HG02763 (cell line): Measurements from ENCODE around the gene ST3GAL4.
"Not testable (repeated sequence)": the region's sequence is repeated elsewhere in the genome, so short reads cannot be mapped to it uniquely, and the experiment has no call there.

Experiments
- ATAC-seq: cut with Tn5 transposase; IDR thresholded peaks from one replicate; pipeline ENCODE4 v1.9.1; 2021; ENCODE audit warnings: mild to moderate bottlenecking, moderate library complexity; ENCODE audit not compliant: unreplicated experiment

ST3GAL4 gene

DNA sequence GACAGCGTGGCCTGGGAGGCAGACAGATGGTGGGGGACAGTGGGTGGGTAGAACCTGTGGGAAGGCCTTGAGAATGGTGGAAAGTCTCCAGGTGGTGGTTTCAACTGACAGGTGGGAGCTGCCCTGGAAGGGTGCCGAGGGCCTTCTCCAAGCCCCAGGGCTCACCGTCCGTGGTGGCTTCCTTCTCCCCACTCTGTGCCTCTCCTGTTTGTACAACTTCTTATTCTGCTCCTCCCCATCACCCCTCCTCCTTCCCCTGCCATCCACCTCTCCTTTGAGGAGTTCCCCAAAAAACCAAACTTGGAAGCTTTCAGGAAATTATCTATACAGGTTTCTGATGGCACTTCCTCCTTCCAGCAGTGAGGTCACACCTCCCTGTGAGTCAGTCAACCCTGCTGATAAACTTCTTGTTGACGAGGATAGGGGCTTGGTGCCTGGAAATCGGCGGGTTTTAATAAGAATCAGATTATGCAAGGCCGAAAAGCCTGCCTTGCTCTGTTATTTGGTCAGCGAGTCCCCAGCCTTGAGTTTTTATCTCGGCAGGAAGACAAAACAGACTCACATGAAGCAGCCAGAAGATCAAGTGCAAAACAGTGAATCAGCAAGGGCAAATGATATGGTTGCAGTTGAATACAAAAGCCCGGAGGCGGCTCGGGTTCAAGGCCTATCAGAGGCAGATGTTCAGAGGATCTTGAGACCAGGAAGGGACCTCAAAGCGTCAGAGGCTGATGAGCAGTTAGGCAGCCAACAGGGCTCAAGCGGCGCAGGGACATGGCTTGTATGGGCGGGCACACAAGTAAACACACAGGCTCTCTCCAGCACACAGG, 9.5 kb upstream of the ST3GAL4 start:
- ATAC-seq = no peak

DNA sequence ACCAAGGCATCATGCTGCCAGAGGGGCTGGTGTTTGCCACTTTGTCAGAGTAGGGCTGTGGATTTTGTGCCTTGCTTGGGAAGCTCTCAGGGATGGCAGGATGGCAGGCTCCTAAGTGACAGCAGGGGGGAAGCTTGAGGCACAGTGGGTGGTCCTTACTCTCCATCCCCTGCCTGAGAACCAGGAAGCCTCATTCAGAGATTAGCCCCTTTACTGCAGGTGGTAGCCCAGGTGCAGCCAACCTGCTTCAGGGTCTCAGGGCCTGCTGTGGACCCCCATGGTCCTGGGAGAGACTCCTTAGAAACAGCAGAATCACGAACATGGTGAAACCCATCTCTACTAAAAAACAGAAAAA, 8.9 kb upstream of the ST3GAL4 start:
- ATAC-seq = no peak

DNA sequence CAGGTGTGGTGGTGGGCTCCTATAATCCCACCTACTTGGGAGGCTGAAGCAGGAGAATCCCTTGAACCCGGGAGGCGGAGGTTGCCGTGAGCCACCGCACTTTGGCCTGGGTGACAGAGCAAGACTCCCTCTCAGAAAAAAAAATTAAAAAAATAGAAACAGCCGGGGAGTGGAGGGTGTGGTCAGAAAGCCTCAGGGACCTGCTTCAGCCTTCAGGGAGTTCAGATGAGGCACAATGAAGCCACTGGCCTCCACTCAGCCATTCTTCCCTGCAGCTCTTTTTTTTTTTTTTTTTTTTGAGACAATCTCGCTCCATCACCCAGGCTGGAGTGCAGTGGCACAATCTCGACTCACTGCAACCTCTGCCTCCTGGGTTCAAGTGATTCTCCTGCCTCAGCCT, 8.5 kb upstream of the ST3GAL4 start:
- not testable (repeated sequence) for ATAC-seq

DNA sequence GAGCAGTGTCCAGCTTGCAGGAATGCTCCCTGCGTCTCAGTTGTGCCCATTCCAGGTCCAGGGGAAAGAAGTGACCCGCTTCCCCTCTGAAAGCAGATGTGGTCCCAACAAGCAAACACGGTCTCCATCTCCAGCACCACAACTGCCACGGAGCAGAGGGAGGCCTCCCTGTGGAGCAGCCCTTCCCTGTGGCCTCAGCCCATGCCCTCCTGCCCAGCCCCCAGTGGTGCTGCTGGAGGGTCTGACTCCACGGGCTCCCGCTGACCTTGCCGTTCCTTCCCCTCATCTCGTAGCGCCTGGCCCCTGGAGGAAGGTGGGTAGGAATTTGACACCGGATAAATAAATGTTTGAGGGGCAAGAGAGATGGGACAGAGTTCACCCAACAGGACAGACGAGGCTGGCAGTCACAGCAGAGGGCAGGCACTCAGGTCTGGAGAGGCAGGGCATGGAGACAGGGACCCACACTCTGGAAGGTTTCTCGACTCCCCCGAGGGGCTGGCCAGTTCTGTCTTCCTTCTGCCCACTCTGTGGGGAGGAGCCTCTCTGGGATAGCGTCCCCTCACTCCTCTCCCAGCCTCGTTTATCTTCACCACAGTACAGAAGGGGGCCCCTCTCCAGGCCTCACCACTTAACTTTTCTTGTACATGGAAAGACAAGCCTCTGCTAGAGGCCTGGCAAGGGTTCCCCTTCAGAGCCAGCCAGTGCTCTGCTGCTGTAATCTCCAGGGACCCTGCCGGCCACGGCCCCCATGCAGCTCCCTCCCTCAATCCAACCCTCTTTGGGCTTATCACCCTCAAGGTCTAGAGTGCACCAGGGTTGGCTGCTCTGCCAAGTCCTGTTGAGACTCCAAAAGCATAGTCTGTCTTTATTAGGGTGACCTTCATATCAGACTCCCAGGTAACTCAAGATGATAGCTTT, 7.5 kb upstream of the ST3GAL4 start:
- ATAC-seq = no peak

DNA sequence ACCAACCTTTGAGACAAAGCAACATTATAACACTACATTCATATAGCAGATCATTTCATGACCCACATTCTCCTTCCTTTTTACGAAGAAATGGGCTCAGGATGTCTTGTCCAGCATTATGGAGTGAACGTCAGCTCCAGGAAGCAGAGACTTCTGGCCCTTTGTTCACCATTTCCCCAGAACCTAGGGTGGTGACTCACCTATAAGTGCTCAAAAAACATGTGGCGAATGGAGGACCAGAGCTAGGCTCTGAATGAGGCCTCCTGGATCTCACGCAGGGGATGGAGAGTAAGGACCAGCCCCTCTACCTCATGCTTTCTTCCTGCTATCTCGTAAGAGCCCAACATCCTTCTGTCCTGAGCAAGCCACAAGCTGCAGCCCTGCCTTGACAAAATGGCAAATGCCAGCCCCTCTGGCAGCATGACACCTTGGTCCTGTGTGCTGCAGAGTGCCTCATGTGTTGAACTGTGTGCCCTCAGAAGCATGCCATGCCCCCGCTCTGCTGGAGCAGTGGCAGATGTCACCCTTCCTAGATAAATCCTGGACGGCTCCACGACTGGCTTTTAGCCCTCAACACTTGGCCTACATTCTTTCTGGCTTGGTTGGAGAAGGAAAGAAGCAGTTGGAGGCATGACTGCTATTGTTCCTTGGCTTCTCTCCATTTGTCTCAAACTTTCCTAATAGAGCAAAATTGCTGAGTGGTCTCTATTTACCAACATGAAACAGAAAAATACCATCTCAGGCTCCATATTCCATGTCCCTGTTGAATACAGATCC, 6.5 kb upstream of the ST3GAL4 start:
- ATAC-seq = no peak

DNA sequence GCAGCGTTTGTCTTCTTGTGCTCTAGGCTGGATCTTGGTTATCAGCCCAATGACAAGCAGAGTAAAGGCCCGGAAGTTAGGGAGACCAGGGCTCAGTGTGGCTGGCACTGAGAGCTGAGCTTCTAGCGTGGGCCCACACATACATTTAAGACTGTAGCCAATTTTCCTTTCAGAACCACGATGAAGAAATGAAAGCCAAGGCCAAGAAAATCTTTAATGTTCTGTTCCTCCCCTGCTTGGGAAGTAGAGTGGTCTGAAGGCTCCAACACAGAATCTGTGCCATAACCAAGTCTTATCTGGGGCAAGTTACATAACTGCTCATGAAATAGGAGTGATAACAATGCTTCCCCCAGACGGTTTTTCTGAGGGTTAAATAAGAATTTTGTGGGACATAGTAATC, 4.7 kb upstream of the ST3GAL4 start:
- ATAC-seq = no peak

DNA sequence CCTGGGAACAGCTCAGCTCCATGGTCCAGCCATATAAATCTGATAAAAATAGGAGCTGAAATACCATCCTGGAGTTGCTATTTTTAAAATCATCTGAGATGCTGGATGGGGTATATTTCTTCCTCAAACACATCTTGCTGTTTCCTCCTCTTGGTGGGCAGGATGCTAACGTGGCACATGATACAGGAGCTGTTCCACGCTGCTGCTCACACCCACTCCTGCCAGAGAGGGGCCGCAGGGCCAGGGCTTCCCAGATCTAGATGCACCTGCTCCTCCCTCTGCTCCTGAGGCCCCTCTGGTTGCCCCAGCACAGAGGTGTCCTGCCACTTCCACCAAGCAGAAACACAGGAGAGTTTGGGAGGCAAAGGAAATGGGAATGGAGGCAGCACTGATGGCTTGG, 3.3 kb upstream of the ST3GAL4 start:
- no peak for ATAC-seq

DNA sequence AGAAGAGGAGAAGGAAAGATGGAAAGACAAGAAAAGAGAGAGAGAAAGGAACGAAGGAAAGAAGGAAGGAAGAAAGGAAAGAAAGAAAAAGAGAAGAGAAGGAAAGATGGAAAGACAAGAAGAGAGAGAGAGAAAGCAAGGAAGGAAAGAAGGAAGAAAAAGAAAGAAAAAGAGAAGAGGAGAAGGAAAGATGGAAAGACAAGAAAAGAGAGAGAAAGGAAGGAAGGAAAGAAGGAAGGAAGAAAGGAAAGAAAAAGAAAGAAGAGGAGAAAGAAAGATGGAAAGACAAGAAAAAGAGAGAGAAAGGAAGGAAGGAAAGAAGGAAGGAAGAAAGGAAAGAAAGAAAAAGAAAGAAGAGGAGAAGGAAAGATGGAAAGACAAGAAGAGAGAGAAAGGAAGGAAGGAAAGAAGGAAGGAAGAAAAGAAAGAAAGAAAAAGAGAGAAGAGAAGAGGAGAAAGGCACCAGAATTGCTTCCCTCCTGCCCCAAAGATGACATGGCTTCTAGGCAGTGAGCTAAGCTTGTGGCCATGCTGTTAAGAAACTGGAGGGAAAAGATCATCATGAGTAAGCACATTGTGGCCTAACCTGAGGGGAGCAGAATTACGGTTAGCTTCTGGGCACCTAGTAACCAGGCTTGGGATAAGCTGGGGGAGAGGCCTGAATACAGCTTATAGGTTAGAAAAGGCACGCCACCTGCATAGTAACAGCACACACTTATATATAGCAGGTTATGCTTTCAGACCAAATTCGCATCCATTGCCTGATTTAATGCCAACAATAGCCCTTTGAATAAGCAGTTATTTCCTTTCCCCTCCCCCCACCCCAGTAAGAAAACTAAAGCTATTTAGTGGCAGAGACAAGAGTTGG, 2.3 kb upstream of the ST3GAL4 start:
- ATAC-seq = no peak

DNA sequence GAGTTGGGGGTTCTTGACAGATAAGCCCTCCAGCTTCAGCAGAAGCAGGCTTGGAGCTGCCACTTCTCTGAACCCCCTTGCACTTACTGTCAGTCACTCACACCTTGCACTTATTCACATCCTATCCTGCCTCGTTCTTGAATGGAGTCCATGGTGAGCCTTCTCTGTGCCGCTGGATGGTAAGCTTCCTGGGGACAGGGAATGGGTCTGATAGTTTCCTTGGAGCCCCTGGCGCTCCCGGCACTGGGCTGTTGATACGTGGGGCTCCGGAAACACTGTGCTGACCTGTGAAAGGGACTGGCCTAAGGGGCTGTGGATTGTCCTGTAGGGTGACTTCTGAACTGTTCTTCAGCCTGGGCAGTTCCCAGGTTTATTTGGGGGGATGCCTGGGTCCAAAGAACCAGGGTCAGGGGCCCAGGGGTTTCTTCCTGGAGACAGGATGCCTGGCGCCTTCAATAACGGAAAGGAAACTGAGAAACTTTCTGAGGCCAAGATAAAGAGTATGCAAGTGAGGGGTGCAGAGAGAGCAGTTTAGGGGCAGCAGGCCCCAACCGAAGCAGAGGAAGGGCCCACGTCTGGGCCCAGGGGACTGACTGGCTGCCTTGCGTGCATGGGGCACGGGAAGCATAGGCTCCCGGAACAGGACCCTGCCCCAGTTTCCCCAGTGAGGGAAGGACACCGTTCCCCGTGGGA, 709 bp upstream of the ST3GAL4 start:
- peak; percentile 34 for ATAC-seq

DNA sequence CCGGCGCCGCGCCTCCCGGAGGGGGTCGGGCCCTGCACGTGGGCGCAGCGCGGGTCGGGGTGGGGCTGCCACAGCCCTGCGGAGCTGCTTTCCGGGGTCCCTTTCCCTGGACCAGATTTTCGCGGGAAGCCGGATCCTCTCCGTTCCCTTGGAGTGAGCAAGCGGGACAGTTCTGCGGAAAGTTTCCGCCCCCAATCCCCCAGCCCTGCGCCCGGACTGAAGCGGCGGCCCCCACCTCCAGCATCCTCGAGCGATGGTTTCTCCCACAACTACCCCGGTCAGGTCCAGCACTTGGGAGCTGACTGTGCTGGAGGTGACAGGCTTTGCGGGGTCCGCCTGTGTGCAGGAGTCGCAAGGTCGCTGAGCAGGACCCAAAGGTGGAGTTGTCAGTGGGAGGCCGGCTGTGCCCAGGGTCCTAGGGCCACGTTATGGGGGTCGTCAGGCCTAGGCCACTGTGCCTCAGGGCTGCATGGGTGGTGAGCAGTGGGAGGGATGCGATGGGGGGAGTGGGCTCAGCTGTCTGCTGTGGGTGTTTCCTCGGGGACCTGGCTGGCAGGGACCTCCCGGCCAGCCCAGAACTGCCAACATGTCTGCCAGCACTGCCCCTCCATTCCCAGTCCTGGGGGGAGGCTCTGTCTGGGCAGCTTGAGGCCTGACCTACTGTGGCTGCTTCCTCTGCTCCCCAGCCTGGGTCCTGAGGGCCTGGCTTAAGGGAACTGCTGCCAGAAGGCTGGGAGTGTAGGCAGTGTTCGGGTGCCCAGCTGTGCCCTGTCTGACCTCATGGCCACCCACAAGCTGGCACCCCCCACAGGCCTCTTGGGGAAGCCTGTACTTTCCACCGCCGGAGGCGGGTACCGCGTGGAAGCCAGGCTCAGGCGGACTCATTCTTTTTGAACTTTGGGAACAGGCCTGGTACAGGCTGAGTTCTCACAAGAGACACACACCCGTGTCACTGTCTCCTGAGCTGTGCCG, 726 bp downstream of the ST3GAL4 start:
- peak; percentile 3 for ATAC-seq

DNA sequence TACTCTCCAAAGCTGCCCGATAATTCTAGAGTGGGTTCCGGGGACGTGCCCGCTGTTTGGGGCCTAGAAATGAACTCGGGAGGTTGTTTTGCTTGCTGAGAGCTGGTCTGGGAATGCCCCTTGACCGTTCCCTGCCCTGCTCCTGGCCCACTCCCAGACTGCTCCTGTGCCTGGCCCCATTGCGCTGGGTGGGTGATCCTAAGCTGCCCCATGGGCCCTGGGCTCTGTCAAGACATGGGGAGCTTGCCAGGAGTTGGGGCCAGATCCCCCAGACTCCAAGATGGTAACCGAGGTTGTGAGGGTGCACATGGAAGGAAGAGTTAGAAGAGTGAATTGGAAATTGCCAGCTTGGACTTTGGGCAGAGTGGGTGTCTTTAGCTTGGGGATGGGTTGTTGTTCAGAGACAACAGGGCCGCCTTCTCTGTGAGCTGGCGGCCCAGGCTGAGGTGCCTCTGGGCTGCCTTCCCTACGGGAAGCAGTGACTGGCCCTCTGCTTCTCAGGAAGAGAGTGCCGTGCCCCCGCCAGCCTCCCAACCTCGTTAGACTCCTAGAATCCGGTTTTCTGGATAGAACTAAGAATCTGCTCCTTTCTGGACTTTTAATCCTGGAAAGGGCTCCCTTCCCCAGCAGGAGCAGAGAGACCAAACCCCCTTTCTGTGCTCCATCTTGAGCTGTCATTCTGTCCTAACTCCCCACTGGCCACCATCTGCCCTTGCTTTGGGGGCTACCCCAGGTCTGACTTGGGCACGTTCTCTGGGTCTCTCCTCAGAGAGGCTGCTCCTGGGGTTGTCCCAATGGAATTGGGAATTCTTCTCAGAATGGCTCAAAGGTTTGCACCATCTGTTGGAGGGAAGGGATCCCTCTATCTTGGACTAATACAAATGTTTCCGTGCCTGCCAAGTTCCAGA, 1.8 kb downstream of the ST3GAL4 start:
- no peak for ATAC-seq

DNA sequence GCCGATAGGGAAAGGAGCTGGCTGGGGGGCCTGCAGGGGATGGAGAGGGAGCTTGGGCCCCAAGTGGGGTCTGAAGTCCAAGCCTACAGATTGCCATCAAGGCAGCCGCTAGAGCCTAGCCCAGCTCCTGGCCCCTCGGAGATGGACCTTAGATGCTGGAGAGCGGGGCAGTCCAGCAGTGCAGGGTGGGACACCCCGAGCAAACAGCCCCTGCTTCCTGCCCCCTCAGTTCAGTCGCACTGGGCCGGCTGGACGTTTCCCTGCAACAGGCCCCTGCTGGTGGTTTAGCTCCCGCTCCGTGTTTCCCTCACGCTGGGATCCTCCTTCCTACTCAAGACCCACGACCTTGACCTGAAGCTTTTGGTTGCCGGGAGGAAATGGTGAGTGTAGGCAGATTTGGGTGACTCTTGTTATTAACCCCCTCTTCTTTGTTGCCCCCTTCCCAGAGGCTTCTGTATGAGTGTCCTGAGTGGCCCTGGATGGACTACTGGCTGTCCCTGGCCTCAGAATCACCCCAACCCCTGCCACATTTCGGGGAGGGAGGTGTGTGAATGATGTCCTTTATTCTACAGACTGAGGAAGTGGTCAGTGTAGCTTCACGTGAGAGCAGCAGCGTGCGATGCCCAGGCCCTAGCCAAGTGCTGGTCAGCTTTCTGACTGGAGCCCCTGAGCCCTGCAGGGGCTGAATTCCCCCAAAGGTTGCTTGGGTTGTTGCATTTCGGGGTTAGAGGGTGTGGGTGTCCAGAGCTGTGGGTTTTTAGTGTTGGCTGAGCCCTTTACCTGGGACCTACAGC, 2.7 kb downstream of the ST3GAL4 start:
- no peak for ATAC-seq

DNA sequence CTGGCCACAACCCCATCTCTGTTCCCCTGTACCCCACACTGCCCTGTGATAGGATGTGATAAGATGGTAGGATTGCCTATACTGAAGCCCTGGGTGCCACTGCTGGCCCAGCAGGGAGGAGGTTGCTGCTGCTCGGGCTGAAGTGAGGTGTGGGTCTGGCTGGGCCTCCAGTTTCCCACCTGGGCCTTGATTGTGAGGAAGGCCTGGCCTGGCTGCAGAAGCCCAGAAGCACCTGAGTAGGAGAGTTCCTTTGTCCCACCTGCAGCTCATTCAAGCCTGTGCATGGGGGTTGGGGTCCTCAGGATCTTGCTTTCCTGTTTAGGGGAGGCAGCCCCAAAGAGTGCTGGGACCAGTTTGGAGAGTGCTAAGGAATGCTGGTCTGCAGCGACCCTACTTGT, 3.3 kb downstream of the ST3GAL4 start:
- ATAC-seq = no peak

DNA sequence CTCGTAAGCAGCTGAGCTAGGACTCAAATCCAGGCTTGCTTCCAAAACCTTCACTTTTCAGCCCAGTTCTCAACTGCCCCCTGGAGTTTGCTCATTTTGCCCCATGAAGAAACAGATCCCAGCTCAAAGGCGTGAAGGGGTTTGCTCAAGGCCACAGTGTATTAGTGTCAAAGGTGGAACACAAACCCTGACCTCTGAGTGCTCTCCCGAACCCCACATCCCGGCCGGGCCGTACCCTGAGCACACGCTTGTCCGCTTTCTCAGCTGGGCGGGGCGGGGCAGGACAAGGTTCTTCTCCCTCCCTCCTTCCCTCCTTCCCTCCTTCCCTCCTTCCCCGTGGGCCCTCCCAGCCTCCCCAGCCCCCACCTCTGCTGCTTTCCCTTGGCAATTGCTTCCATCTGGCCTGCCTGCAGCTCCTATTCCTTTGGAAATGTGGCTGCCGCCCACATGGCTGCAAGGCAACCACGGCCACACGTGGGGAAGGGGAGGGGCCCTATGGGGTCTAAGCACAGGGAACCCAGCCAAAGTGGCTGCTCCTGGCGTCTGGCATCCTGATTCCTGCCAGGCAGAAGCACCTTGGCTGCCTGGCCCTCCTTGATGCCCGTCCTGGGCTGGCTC, 4.1 kb downstream of the ST3GAL4 start:
- no peak for ATAC-seq

DNA sequence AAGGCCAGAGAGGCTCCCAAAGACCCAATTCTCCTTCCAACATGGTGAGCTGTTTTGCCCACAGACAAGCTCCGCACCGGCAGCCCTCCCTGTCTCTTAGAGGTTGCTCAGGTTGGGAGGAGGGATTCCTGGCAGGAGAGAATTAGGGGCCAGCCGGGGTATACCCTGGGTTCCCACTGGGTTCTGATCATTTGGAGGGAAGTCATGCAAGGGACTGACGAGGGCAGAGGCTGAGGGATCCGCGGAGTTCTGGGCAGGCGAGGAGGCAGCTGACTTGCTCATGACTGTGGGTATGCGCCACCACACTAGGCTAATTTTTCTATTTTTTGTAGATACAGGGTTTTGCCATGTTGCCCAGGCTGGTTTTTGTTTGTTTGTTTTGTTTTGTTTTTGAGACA, 4.6 kb downstream of the ST3GAL4 start:
- no peak for ATAC-seq

DNA sequence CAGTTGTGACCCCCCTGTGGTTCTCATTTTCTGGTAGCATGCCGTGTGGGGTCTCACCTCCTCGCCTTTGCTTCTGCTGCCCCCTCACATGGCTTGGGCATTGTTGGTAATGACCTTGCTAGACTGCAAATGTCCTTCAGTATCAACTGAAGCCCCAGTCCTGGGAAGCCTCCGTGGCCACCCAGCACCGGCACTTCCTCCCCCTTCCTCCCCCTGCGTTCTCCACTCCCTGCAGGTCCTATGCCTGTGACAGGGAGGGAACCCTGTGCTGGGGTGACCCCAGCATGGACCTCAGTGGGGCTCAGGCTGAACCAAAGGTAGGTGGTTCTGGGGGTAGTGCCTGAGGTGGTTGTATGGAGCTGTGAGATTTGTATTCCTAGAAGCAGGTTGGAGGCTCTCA, 5.9 kb downstream of the ST3GAL4 start:
- ATAC-seq = no peak
